Osteocyte (in vitro differentiated cells): ENCODE data around the gene VMP1. TPM values are rescaled to one million over a fixed set of nuclear protein-coding genes. Genes with fewer than 3 reads are reported as not detected.

Experiments used
- DNase-seq: peaks from one replicate; pipeline ENCODE4 v3.0.0; 2021; ENCODE audit warnings: mixed read lengths; ENCODE audit not compliant: unreplicated experiment; ENCODE audit errors: extremely low spot score
- H3K27ac Mint-ChIP-seq: one replicate; pipeline ENCODE4 v1.8.0; 2021; ENCODE audit warnings: mild to moderate bottlenecking, mixed read lengths; ENCODE audit not compliant: unreplicated experiment
- H3K27me3 Mint-ChIP-seq: one replicate; pipeline ENCODE4 v1.8.0; 2021; ENCODE audit warnings: mixed read lengths; ENCODE audit not compliant: unreplicated experiment
- H3K36me3 Mint-ChIP-seq: one replicate; pipeline ENCODE4 v1.8.0; 2021; ENCODE audit warnings: mixed read lengths; ENCODE audit not compliant: unreplicated experiment
- H3K4me1 Mint-ChIP-seq: one replicate; pipeline ENCODE4 v1.8.0; 2021; ENCODE audit warnings: mixed read lengths; ENCODE audit not compliant: unreplicated experiment
- H3K4me3 Mint-ChIP-seq: one replicate; pipeline ENCODE4 v1.8.0; 2021; ENCODE audit warnings: mild to moderate bottlenecking, moderate library complexity, mixed read lengths; ENCODE audit not compliant: unreplicated experiment
- H3K9me3 Mint-ChIP-seq: one replicate; pipeline ENCODE4 v1.8.0; 2021; ENCODE audit warnings: mixed read lengths; ENCODE audit not compliant: unreplicated experiment
- total RNA-seq: library from RNA; stranded (reverse); gene quantifications from 2 replicates; pipeline ENCODE4 v1.2.1, GENCODE V29; 2021
- TF ChIP-seq, protein P1 (sequence below): fragments of 200-600 bp; sonication (generic); IDR thresholded peaks from 2 replicates; pipeline ENCODE4 v1.5.0; 2021; ENCODE audit warnings: antibody characterized with exemption, mild to moderate bottlenecking, moderate library complexity

VMP1 gene
- total RNA-seq, 1 donor from 2014 or later = 468 TPM

DNA sequence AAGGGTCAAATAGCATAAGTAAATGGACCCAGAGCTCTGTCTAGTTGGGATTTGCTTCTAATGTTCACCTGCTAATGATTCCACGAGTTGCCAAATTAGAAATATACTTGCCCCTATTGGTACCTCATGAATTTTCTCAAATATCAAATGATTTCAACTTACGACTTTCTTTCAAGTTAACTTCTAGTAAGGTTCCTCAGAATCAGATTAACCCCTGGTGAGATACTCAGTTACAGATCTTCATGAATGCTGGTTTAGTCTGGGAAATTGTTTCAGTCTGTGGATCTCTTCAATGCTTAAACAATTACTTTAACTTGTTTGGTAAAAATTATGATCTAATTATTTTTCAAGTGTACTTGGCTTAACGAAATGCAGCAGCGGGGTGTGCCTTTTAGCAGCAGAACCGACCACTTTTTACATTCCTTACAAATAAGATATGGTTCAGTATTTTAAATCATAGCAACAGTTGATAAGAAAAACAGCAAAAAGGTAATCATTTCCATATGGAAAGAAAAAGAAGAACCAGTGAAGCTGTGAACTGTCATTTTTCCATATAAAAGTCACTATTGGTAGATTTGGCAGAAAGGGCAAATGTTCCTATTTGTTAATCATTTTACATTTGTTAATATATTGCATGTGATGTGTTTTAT lies 150.8 kb downstream of the VMP1 start:
- no peak overlapping the region for H3K4me3 Mint-ChIP-seq
- TF ChIP-seq, protein P1, sequence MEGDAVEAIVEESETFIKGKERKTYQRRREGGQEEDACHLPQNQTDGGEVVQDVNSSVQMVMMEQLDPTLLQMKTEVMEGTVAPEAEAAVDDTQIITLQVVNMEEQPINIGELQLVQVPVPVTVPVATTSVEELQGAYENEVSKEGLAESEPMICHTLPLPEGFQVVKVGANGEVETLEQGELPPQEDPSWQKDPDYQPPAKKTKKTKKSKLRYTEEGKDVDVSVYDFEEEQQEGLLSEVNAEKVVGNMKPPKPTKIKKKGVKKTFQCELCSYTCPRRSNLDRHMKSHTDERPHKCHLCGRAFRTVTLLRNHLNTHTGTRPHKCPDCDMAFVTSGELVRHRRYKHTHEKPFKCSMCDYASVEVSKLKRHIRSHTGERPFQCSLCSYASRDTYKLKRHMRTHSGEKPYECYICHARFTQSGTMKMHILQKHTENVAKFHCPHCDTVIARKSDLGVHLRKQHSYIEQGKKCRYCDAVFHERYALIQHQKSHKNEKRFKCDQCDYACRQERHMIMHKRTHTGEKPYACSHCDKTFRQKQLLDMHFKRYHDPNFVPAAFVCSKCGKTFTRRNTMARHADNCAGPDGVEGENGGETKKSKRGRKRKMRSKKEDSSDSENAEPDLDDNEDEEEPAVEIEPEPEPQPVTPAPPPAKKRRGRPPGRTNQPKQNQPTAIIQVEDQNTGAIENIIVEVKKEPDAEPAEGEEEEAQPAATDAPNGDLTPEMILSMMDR = no peak
- peak overlapping the region; percentile 83 for H3K27ac Mint-ChIP-seq
- H3K36me3 Mint-ChIP-seq = peaks cover 3% of the 10 kb centered on the region
- H3K27me3 Mint-ChIP-seq = no peaks in the 10 kb centered on the region
- H3K9me3 Mint-ChIP-seq = no peaks in the 10 kb centered on the region
- peaks cover 59% of the 10 kb centered on the region for H3K4me1 Mint-ChIP-seq
- DNase-seq = no peak

- Mint-ChIP-seq H3K36me3 (peaks cover 6% of the 10 kb centered on the region), H3K4me1 (peaks cover 53% of the 10 kb centered on the region), H3K4me3 (no peak overlapping the region), H3K9me3 (no peaks in the 10 kb centered on the region), H3K27ac (peak overlapping the region; percentile 83), H3K27me3 (no peaks in the 10 kb centered on the region)
- TF ChIP-seq, protein P1 = no peak
- no peak for DNase-seq
These were observed 151.5 kb downstream of the VMP1 start for GRCh38 chr17:59858932-59859331.

GRCh38 chr17:59859444-59860025 lies 152.1 kb downstream of the VMP1 start:
- H3K4me3 Mint-ChIP-seq = no peak overlapping the region

GRCh38 chr17:59863616-59864015 lies 156.2 kb downstream of the VMP1 start:
- H3K27me3 Mint-ChIP-seq = no peaks in the 10 kb centered on the region
- H3K27ac Mint-ChIP-seq = no peak overlapping the region
- no peak for DNase-seq
- TF ChIP-seq, protein P1 = no peak
- H3K9me3 Mint-ChIP-seq = no peaks in the 10 kb centered on the region
- H3K4me1 Mint-ChIP-seq = peaks cover 12% of the 10 kb centered on the region
- no peak overlapping the region for H3K4me3 Mint-ChIP-seq
- H3K36me3 Mint-ChIP-seq = peaks cover 6% of the 10 kb centered on the region

More at GRCh38 chr17:59859444-59860025, 152.1 kb downstream of the VMP1 start:
- Mint-ChIP-seq H3K9me3 (no peaks in the 10 kb centered on the region), H3K27ac (peak overlapping the region; percentile 83), H3K27me3 (no peaks in the 10 kb centered on the region), H3K36me3 (peaks cover 6% of the 10 kb centered on the region), H3K4me1 (peaks cover 48% of the 10 kb centered on the region)
- DNase-seq = no peak
- TF ChIP-seq, protein P1 = peak; percentile 75

DNA sequence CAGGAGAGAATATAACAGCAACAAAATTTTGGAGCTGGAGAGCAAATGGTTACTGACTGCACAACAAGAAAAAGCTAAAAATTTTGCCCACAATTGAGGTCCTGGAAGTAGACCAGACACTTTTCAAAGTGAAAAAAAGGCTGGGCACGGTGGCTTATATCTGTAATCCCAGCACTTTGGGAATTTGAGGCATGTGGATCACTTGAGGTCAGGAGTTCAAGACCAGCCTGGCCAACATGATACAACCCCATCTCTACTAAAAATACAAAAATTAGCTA lies 162.4 kb downstream of the VMP1 start:
- TF ChIP-seq, protein P1 = no peak
- H3K9me3 Mint-ChIP-seq = no peaks in the 10 kb centered on the region
- no peak overlapping the region for H3K27ac Mint-ChIP-seq
- H3K4me1 Mint-ChIP-seq = no peaks in the 10 kb centered on the region
- H3K4me3 Mint-ChIP-seq = no peak overlapping the region
- H3K36me3 Mint-ChIP-seq = peaks cover 4% of the 10 kb centered on the region
- no peaks in the 10 kb centered on the region for H3K27me3 Mint-ChIP-seq
- DNase-seq = no peak
